HL-60 (cell line): Measurements from ENCODE around the gene CD164L2.

Experiments
- DNase-seq, 2 experiments: peaks; one replicate each; pipeline ENCODE4 v3.0.0-alpha.2; 2010 to 2020; ENCODE audit warnings: low read depth in 1 of 2, low spot score in 1 of 2
- H3K27ac ChIP-seq: fragments of 250-450 bp; sonication (Bioruptor Pico); replicated peaks from 2 replicates; pipeline ENCODE4 v1.5.1; 2020; ENCODE audit warnings: mild to moderate bottlenecking, moderate library complexity
- H3K27me3 ChIP-seq: fragments of 250-450 bp; sonication (Bioruptor Pico); 2 replicates; pipeline ENCODE4 v1.5.1; 2021; ENCODE audit warnings: mild to moderate bottlenecking, moderate library complexity; ENCODE audit not compliant: insufficient read depth, poor library complexity, severe bottlenecking
- H3K4me3 ChIP-seq: replicated peaks from 2 replicates; pipeline ENCODE4 v1.5.1; 2011; ENCODE audit warnings: mild to moderate bottlenecking, control low read depth, low read length; ENCODE audit not compliant: insufficient read depth
- GABPA ChIP-seq: IDR thresholded peaks from 2 replicates; pipeline ENCODE4 v1.6.1; 2012; ENCODE audit warnings: low read depth
- POLR2AphosphoS5 ChIP-seq: IDR thresholded peaks from 2 replicates; pipeline ENCODE4 v1.6.1; 2012; ENCODE audit warnings: low read depth
- SPI1 ChIP-seq: IDR thresholded peaks from 2 replicates; pipeline ENCODE4 v1.6.1; 2012; ENCODE audit warnings: low read depth, mild to moderate bottlenecking, borderline replicate concordance
- TF ChIP-seq, protein P1 (sequence below): IDR thresholded peaks from 2 replicates; pipeline ENCODE4 v1.6.1; 2012; ENCODE audit warnings: low read depth; ENCODE audit not compliant: insufficient replicate concordance
- TF ChIP-seq, protein P2 (sequence below): IDR thresholded peaks from one replicate; pipeline ENCODE4 v1.5.1; 2011; ENCODE audit warnings: low read length, control low read depth, inconsistent platforms; ENCODE audit not compliant: insufficient read depth

Gene CD164L2

DNA sequence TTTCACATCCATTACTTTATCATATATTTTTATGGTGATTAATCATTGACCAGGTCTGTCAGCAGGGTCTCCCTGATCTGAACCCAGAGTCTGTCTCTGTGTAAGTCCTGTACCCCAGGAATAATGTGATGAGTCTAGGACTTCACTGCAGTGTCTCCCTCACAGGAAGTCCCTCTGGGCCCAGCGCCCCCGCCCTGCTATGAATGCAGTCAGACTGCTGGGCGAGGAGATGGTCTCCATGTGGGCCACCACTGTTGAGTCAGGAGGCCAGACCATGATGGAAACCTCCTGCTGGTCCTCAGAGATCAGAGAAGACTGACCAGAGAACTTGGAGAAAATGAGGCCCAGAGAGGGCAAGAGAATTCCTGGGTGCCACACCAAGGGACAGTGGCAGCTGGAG is 51.7 kb downstream of the CD164L2 start:
- Histone ChIP-seq H3K27me3 (no peaks in the 10 kb centered on the region), H3K4me3 (no peak overlapping the region), H3K27ac (no peak overlapping the region)
- TF ChIP-seq POLR2AphosphoS5 (no peak), SPI1 (no peak), GABPA (no peak)
- TF ChIP-seq, protein P1, sequence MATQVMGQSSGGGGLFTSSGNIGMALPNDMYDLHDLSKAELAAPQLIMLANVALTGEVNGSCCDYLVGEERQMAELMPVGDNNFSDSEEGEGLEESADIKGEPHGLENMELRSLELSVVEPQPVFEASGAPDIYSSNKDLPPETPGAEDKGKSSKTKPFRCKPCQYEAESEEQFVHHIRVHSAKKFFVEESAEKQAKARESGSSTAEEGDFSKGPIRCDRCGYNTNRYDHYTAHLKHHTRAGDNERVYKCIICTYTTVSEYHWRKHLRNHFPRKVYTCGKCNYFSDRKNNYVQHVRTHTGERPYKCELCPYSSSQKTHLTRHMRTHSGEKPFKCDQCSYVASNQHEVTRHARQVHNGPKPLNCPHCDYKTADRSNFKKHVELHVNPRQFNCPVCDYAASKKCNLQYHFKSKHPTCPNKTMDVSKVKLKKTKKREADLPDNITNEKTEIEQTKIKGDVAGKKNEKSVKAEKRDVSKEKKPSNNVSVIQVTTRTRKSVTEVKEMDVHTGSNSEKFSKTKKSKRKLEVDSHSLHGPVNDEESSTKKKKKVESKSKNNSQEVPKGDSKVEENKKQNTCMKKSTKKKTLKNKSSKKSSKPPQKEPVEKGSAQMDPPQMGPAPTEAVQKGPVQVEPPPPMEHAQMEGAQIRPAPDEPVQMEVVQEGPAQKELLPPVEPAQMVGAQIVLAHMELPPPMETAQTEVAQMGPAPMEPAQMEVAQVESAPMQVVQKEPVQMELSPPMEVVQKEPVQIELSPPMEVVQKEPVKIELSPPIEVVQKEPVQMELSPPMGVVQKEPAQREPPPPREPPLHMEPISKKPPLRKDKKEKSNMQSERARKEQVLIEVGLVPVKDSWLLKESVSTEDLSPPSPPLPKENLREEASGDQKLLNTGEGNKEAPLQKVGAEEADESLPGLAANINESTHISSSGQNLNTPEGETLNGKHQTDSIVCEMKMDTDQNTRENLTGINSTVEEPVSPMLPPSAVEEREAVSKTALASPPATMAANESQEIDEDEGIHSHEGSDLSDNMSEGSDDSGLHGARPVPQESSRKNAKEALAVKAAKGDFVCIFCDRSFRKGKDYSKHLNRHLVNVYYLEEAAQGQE: no peak
- TF ChIP-seq, protein P2, sequence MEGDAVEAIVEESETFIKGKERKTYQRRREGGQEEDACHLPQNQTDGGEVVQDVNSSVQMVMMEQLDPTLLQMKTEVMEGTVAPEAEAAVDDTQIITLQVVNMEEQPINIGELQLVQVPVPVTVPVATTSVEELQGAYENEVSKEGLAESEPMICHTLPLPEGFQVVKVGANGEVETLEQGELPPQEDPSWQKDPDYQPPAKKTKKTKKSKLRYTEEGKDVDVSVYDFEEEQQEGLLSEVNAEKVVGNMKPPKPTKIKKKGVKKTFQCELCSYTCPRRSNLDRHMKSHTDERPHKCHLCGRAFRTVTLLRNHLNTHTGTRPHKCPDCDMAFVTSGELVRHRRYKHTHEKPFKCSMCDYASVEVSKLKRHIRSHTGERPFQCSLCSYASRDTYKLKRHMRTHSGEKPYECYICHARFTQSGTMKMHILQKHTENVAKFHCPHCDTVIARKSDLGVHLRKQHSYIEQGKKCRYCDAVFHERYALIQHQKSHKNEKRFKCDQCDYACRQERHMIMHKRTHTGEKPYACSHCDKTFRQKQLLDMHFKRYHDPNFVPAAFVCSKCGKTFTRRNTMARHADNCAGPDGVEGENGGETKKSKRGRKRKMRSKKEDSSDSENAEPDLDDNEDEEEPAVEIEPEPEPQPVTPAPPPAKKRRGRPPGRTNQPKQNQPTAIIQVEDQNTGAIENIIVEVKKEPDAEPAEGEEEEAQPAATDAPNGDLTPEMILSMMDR: no peak
- DNase-seq: no peak

DNA sequence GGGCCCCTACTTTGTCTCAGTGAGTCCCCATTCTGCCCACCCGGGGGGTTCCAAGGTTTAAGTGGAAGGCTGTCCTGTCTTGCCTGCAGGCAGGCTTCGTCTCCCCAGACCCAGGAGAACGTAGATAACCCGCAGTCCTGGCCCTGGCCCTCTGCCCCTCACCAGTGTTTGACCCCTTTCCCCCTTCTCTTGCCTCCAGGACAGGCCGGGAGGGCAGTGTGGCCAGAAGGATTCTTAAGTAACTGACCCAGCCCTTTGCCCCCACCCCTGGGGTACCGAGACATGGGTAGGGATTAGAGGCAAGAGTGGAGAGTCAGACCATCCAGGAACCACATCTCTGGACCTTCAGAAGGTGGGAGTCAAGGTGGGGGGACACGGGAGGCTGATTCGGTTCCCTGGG is 52.3 kb downstream of the CD164L2 start:
- Histone ChIP-seq H3K27ac (no peak overlapping the region), H3K27me3 (no peaks in the 10 kb centered on the region), H3K4me3 (no peak overlapping the region)
- no peak for TF ChIP-seq SPI1
- TF ChIP-seq, protein P2: no peak
- TF ChIP-seq POLR2AphosphoS5: no peak
- DNase-seq: no peak
